ENCODE measurements around the gene RPL10A. TPM values are rescaled to one million over a fixed set of nuclear protein-coding genes. Genes with fewer than 3 reads are reported as not detected.

RPL10A gene
- polyA plus RNA-seq, 1 donor from 2014 or later = 1,088 TPM

DNA sequence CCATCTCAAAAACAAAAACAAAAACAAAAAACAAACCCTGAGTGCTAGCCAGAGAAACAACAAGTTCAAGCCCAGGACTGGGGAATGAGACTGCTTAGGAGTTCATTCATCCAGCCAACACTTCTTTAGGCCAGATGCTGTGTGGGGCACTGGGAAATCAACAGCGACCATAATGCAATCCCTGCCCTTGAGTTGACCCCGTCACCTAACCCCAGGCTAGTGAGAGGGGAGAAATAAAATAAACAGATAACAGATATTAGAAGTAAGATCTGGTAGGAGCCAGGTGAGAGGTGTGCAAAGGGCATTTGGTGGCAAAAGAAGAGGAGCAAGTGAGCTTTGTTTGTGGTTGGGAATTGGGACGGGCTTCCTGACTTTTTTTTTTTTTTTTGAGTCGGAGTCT lies 4.9 kb upstream of the RPL10A start:
- Mint-ChIP-seq H3K4me3 (peak overlapping the region in 1 of 4 donors; percentile 18), H3K27ac (no peak overlapping the region), H3K36me3 (peaks cover 3% of the 10 kb centered on the region), H3K27me3 (no peaks in the 10 kb centered on the region), H3K4me1 (peaks cover 0 to 10% (median 5%) of the 10 kb centered on the region in 3 donors), H3K9me3 (no peaks in the 10 kb centered on the region)

DNA sequence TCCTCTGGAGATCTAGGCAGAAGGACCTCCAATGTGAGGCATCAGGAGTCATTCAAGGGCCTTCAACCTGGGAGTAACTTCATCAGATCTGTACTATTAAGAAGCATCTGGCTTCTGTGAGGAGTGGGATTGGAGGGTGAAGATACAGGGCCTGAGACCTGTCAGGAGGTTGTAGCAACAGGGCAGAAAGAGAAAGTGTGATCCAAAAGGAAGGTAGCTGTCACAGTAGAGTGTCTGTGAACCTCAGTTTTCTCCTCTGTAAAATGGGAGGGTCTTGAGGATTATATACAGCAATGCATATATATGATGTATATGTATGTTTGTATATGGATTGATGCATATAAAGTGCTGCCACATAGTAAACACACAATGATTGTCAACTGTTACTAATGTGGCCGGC lies 2.6 kb upstream of the RPL10A start:
- H3K9me3 Mint-ChIP-seq = no peaks in the 10 kb centered on the region
- peaks cover under 1% of the 10 kb centered on the region for H3K36me3 Mint-ChIP-seq
- H3K4me1 Mint-ChIP-seq = peaks cover 9 to 21% (median 20%) of the 10 kb centered on the region in 3 donors
- peak overlapping the region in 1 of 3 donors; percentile 9 for H3K27ac Mint-ChIP-seq
- H3K4me3 Mint-ChIP-seq = peak overlapping the region in 1 of 4 donors; percentile 68
- no peaks in the 10 kb centered on the region for H3K27me3 Mint-ChIP-seq

DNA sequence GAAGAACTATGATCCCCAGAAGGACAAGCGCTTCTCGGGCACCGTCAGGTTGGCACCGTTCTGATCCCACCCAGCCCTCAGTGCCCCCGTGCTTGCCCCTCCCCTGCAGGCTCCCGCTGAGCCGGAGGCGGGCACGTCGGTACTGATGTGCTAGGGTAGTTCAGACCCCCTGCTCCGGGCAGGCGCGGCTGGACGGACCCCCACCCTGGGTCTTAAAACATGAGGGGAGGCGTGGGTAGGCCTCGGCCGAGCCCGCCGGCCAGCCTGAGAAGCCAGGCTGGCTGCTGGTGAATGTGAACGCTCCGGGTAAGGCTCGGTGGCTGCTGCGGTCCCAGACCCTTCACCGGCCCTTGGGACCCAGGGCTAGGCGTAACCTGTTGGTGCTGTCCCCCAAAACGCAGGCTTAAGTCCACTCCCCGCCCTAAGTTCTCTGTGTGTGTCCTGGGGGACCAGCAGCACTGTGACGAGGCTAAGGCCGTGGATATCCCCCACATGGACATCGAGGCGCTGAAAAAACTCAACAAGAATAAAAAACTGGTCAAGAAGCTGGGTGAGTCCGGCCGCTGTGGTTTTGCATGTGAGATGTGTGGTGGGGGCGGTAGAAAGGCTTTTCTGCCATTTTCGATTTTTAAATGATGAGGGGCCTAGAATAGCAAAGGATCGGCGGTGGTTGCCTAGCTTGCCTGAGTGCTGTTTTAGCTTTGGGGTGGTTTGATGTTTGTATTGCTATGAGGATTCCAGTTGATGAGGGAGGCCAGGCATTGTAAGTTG lies 964 bp downstream of the RPL10A start:
- peaks cover 2% of the 10 kb centered on the region for H3K36me3 Mint-ChIP-seq
- peaks cover 18 to 30% (median 29%) of the 10 kb centered on the region in 3 donors for H3K4me1 Mint-ChIP-seq
- H3K9me3 Mint-ChIP-seq = no peaks in the 10 kb centered on the region

DNA sequence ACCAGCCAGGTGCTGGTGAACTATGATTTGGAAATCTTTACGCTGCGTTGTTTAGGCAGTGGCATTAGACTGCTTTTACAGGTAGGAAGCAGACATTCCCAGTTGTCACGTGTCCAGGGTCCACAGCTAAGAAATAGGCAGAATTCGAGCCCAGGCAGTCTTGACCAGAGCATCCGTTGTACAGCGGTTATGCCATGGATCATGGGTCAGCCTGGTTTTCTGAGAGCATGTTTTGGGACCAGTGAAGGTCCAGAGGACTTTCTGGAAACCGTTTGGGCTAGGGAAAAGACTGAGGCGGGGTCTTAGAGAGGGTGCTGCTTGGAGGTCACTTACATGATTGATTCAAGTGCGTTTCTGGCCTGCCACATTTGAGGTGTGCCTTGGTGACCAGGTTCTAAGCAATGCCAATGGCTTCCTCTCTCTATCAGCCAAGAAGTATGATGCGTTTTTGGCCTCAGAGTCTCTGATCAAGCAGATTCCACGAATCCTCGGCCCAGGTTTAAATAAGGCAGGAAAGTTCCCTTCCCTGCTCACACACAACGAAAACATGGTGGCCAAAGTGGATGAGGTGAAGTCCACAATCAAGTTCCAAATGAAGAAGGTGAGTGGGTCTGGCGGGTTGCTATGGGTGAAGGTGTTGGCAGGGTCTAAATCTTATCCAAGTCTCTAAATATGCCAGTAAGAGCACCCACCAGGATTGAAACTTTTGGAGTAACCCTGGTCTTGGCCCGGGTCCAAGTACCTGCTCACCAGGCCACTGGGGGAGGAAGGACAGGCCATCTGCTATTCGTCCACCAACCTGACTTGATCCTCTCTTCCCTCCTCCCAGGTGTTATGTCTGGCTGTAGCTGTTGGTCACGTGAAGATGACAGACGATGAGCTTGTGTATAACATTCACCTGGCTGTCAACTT lies 1.8 kb downstream of the RPL10A start:
- Mint-ChIP-seq H3K27me3 (no peaks in the 10 kb centered on the region), H3K4me3 (peak overlapping the region; percentile 92 to 99 (median 98)), H3K27ac (peak overlapping the region; percentile 96 to 99 (median 99)), H3K36me3 (peaks cover 2% of the 10 kb centered on the region), H3K9me3 (no peaks in the 10 kb centered on the region), H3K4me1 (peaks cover 18 to 30% (median 29%) of the 10 kb centered on the region in 3 donors)

More for the DNA sequence above, 964 bp downstream of the RPL10A start:
- Mint-ChIP-seq H3K27me3 (no peaks in the 10 kb centered on the region), H3K4me3 (peak overlapping the region; percentile 92 to 99 (median 98)), H3K27ac (peak overlapping the region; percentile 96 to 99 (median 99))

DNA sequence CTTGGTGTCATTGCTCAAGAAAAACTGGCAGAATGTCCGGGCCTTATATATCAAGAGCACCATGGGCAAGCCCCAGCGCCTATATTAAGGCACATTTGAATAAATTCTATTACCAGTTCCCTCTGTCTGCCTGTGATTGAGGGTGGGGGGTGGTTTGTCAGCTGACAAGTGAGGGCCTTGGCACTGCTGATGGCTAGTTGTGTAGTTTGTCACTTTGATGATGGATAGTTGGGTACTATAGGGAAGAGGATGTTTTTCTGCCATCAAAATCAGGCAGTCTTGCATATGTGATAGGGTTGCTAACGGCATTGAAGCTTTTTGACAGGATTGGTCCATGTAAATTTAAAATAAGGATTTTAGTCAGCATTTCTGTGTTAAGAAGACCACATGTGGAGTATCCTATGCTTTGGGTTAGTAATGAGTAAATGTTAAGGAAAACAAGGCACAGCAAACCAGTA lies 2.5 kb downstream of the RPL10A start:
- Mint-ChIP-seq H3K4me3 (peak overlapping the region; percentile 92 to 99 (median 98)), H3K9me3 (no peaks in the 10 kb centered on the region), H3K27ac (peak overlapping the region; percentile 58 to 99 (median 96)), H3K36me3 (peaks cover 2% of the 10 kb centered on the region), H3K27me3 (no peaks in the 10 kb centered on the region), H3K4me1 (peaks cover 18 to 30% (median 29%) of the 10 kb centered on the region in 3 donors)

DNA sequence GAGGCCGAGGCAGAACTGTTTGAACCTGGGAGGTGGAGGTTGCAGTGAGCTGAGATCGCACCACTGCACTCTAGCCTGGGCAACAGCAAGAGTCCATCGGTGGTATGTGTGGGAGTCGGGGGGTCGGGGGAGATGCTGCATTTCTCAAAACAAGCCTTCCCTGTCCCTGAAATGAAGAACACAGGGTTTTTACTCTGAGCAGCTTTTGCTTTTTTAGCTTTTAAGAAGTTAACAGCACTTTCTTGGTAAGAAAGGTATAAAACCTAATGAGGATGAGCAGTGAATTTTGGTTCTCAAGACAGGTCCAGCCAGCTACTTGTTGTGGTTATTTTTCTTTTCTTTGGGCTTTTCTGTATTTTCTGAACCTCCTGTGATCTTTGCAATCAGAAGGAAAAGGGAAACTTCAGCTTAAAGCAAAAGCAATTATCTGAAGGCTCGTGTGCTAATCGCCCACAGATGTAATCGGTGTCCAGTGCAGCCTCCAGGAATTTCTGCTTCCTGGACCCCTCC lies 3.7 kb downstream of the RPL10A start:
- H3K27ac Mint-ChIP-seq = peak overlapping the region in 2 of 3 donors; percentile 96 to 99
- no peaks in the 10 kb centered on the region for H3K27me3 Mint-ChIP-seq
- no peaks in the 10 kb centered on the region for H3K9me3 Mint-ChIP-seq
- H3K4me3 Mint-ChIP-seq = peak overlapping the region in 1 of 4 donors; percentile 99
- peaks cover 22 to 30% (median 29%) of the 10 kb centered on the region in 3 donors for H3K4me1 Mint-ChIP-seq
- peaks cover 2% of the 10 kb centered on the region for H3K36me3 Mint-ChIP-seq

DNA sequence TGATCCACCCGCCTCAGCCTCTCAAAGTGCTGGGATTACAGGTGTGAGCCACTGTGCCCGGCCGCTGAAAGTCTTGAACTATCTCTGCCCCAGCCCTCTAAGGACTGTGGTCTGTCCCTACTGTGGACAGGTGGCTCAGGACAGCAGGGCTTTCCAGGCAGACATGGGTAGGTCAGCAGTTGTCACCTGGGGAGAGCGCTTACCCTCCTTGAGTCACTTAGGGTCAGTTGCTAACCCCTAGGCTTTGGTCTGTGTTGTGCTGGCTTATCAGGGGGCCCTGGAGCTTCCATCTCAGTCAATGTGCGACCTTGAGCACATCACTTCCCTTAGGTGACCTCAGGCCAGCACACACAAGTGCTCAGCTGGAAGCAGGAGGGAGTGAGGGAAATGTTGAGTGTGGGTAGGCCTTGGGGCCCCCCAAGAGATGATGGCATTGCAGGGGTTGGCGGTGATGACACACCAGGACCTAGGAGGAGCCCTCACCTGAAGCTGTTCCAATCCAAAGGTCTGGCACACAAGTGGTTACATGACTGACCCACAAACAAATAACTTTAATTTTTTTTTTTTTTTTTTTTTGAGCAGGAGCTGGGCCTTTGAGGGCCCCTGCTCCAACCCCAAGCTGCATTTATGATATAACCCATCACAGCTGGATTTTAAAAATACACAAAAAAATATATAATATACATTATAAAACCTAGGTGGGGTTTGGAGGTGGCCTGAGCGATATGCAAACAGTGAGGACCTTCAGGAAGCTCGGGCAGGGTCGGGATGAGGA lies 5.1 kb downstream of the RPL10A start:
- Mint-ChIP-seq H3K4me1 (peaks cover 19 to 25% (median 22%) of the 10 kb centered on the region in 3 donors), H3K9me3 (no peaks in the 10 kb centered on the region), H3K4me3 (no peak overlapping the region), H3K27me3 (no peaks in the 10 kb centered on the region), H3K36me3 (peaks cover 2% of the 10 kb centered on the region), H3K27ac (peak overlapping the region in 2 of 3 donors; percentile 27 to 72)

DNA sequence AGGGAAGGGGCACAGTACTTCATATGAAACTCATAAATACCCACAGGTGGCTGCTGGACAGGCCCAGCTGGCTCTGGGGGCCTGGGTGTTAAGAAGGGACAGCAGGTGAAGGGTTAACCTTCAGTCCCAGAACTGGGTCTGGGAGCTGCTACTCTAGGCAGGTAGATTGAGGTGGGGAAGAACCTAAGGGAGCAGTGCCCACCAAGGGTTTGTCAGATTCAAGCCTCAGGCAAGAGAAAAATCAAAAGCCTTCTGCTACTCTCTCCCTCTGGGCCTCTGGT lies 5.6 kb downstream of the RPL10A start:
- Mint-ChIP-seq H3K27ac (peak overlapping the region in 2 of 3 donors; percentile 27 to 72), H3K27me3 (no peaks in the 10 kb centered on the region), H3K9me3 (no peaks in the 10 kb centered on the region), H3K4me3 (no peak overlapping the region), H3K4me1 (peaks cover 16 to 25% (median 22%) of the 10 kb centered on the region in 3 donors), H3K36me3 (peaks cover 2% of the 10 kb centered on the region)

DNA sequence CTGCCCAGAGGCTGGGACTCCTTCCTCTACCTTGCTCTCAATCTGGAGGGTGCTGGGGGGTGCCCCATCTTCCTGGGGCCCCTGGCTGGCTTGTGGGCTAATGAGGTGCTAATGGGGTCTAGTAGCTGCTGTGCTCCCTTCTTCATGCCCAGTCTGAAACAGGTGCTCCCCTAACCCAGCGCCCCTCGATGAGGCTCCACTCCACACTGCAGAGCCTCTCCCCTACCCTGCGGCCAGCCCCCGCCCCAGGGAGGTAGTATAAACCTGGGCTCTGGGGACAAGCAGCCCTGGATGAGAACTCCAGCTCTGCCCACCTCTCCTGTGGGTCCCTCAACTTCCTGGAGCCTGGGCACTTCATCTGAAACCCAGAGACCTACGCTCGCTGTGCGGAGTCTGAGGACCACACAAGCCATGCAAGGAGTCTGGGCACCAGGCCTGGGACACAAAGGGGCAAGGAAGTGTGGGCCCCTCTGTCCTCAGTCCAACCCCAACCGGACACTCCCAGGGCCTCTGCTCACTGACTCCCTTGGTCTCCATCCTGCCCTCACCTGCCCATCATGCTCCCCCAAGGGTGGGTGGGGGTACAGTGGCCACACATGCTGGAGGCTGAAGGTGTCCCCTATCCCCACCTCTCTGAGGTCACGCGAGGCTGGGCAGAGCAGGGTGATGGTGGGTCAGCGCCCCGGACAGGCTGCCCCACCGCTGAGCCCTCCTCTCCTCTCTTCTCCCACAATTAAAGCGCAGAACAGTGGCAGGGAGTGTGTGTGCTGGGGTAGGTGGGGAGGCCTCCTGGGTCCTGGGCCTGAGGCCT lies 6.1 kb downstream of the RPL10A start:
- peak overlapping the region in 1 of 3 donors; percentile 72 for H3K27ac Mint-ChIP-seq
- H3K4me1 Mint-ChIP-seq = peaks cover 14 to 23% (median 22%) of the 10 kb centered on the region in 3 donors
- H3K9me3 Mint-ChIP-seq = no peaks in the 10 kb centered on the region
- H3K27me3 Mint-ChIP-seq = no peaks in the 10 kb centered on the region
- H3K36me3 Mint-ChIP-seq = peaks cover 2% of the 10 kb centered on the region
- H3K4me3 Mint-ChIP-seq = peak overlapping the region in 1 of 4 donors; percentile 70

DNA sequence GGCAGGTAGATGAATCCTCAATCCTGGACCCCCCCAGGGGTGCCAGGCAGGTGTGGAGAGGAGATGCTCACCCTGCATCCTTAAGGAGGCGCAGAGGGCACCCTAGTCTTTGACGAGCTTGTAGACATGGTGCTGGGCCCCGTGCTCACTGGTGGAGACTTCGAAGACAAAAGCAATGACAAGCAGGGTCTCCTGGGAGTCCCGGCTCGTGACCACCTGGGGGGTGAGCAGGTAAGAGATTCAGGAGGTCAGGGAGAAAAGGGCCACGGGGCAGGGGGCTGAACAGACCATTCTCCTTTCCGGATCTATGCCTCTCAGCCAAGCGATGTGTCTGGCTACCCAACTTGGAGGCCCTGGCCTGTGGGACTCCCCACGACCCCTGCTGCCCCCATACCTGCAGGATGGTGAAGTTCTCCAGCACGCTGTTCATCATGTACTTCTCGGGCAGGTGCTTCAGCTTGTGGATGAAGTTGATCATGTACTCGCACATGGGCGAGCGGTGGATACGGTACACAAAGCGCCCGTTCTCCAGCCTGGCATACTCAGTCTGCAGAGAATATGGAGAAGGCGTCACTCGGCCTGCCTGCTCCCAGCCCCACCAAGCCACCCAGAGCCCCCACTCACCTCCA lies 6.9 kb downstream of the RPL10A start:
- Mint-ChIP-seq H3K27ac (no peak overlapping the region), H3K27me3 (no peaks in the 10 kb centered on the region), H3K9me3 (no peaks in the 10 kb centered on the region), H3K4me1 (peaks cover 10 to 17% (median 16%) of the 10 kb centered on the region in 3 donors), H3K36me3 (peaks cover 2% of the 10 kb centered on the region), H3K4me3 (no peak overlapping the region)

DNA sequence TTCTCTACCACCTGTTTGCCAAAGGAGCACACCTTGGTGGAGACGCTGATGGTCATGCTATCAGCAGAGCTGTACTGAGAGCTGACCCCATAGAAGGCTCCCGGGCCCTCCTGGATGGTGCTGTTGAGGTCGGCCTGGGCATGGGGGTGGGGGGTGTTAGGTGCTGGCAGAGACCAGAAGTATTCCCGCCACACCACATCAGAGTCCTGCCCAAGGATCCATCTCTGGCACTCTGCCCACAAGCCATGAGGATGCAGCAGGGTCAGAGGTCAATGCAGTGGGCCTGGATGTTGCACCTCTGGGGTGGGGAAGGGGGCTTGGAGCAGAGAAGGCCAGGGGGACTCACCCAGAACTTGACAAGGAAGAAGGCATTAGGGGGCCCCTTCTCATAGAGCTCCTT lies 7.4 kb downstream of the RPL10A start:
- no peaks in the 10 kb centered on the region for H3K27me3 Mint-ChIP-seq
- H3K36me3 Mint-ChIP-seq = peaks cover 2% of the 10 kb centered on the region
- H3K9me3 Mint-ChIP-seq = no peaks in the 10 kb centered on the region
- peaks cover 8 to 16% (median 11%) of the 10 kb centered on the region in 3 donors for H3K4me1 Mint-ChIP-seq
- peak overlapping the region in 1 of 3 donors; percentile 74 for H3K27ac Mint-ChIP-seq
- no peak overlapping the region for H3K4me3 Mint-ChIP-seq

DNA sequence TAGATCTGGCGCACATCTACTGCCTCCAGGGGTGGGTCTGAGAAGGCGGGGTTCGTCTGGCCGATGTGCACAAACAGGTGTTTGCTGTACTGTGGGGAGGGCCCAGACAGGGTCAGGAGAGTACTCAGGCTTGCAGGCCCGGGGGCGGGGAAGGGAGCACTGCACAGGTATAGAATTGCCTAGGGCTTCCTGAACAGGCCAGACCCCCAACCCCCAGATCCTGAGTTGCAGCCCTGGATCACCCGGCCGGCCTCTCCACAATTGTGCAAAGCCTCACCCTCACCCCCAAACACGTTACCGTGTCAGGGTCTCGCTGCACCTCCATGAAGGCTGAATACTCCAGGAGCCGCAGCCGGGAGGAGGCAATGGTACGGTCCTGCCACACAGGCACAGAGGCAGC lies 7.8 kb downstream of the RPL10A start:
- H3K36me3 Mint-ChIP-seq = no peaks in the 10 kb centered on the region
- H3K9me3 Mint-ChIP-seq = no peaks in the 10 kb centered on the region
- H3K27ac Mint-ChIP-seq = peak overlapping the region in 2 of 3 donors; percentile 28 to 74
- H3K4me1 Mint-ChIP-seq = peaks cover 5 to 13% (median 6%) of the 10 kb centered on the region in 3 donors
- no peak overlapping the region for H3K4me3 Mint-ChIP-seq
- H3K27me3 Mint-ChIP-seq = peaks cover under 1% of the 10 kb centered on the region

DNA sequence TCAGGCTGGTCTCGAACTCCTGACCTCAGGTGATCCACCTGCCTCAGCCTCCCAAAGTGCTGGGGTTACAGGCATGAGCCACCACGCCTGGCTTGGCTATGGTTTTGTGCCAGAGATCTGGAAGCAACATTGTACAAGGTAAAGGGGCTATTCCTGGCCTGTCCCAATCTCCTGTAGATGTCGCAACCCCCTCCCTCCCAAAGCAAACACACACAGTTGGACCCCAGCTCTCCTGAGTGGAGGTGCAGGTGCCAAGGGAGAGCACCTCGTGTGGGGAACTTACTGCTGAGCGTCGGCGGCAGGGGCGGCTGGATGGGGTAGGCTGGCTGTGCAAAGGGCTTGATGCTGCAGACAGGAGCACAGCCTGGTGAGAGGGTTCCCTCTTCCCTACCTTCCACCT lies 8.8 kb downstream of the RPL10A start:
- no peak overlapping the region for H3K4me3 Mint-ChIP-seq
- peak overlapping the region in 1 of 3 donors; percentile 23 for H3K27ac Mint-ChIP-seq
- no peaks in the 10 kb centered on the region for H3K9me3 Mint-ChIP-seq
- H3K27me3 Mint-ChIP-seq = peaks cover 2% of the 10 kb centered on the region
- no peaks in the 10 kb centered on the region for H3K36me3 Mint-ChIP-seq
- peaks cover under 1 to 11% (median 3%) of the 10 kb centered on the region in 3 donors for H3K4me1 Mint-ChIP-seq
